Sigmoid colon (tissue), 7 donors: ENCODE measurements around the gene DUSP9. TPM values are rescaled to one million over a fixed set of nuclear protein-coding genes. Genes with fewer than 3 reads are reported as not detected.
"Not testable (repeated sequence)": the region's sequence is repeated elsewhere in the genome, so short reads cannot be mapped to it uniquely, and the experiment has no call there.

Source experiments
- DNase-seq: peaks from one replicate; pipeline ENCODE4 v3.0.0-alpha.2; 2019
- H3K27ac ChIP-seq, 4 donors: fragments of 200-600 bp; sonication (generic); one replicate each; pipeline ENCODE4 v1.5.1; 2016 to 2019; ENCODE audit warnings: mild to moderate bottlenecking in 1 of 4
- H3K27me3 ChIP-seq, 3 donors: fragments of 200-600 bp; sonication (generic); one replicate each; pipeline ENCODE4 v1.5.1; 2019; ENCODE audit warnings: mild to moderate bottlenecking in 1 of 3
- H3K36me3 ChIP-seq, 4 donors: fragments of 200-600 bp; sonication (generic); one replicate each; pipeline ENCODE4 v1.5.1; 2016 to 2019
- H3K4me1 ChIP-seq, 4 donors: fragments of 200-600 bp; sonication (generic); one replicate each; pipeline ENCODE4 v1.5.1; 2017 to 2019
- H3K4me3 ChIP-seq, 4 donors: fragments of 200-600 bp; sonication (generic); one replicate each; pipeline ENCODE4 v1.5.1; 2017 to 2019; ENCODE audit warnings: mild to moderate bottlenecking in 2 of 4, moderate library complexity in 1 of 4
- H3K9me3 ChIP-seq, 4 donors: fragments of 200-600 bp in 3 of 4; sonication (generic) in 3 of 4; one replicate each; pipeline versions ENCODE4 v1.5.1 to v1.6.1; 2013 to 2019
- CTCF ChIP-seq, 4 experiments: fragments of 450-650 bp in 3 of 4; fragments of 200-600 bp in 1 of 4; IDR thresholded peaks; one replicate each; pipeline ENCODE4 v1.5.1; 2016 to 2019; ENCODE audit warnings: antibody characterized with exemption in 4 of 4, mild to moderate bottlenecking in 3 of 4, moderate library complexity in 2 of 4
- EP300 ChIP-seq, 4 donors: sonication (generic); formaldehyde crosslinking; IDR thresholded peaks; one replicate each; pipeline ENCODE4 v1.6.1; 2017; ENCODE audit warnings: antibody characterized with exemption in 4 of 4
- POLR2A ChIP-seq, 2 donors: fragments of 450-650 bp; IDR thresholded peaks; one replicate each; pipeline ENCODE4 v1.6.1; 2016; ENCODE audit warnings: antibody characterized with exemption in 2 of 2, mild to moderate bottlenecking in 2 of 2, moderate library complexity in 2 of 2
- POLR2AphosphoS5 ChIP-seq, 4 donors: sonication (generic); formaldehyde crosslinking; IDR thresholded peaks; one replicate each; pipeline ENCODE4 v1.6.1; 2017; ENCODE audit warnings: antibody characterized with exemption in 4 of 4
- WGBS, 2 donors: extraction: QIAGEN DNeasy Blood & Tissue Kit; methylation state at CpG; one replicate each; pipeline ENCODE4 v1.1.7; 2013; 5-methylcytosine and 5-hydroxymethylcytosine counted together
- intact Hi-C: fragments of 100-400 bp; cut with DNase I; formaldehyde crosslinking; loops from one replicate; pipeline ENCODE4 v1.15.1; 2023
- polyA plus RNA-seq, 3 donors: library from polyadenylated mRNA; stranded (reverse); fragments of 200-250 nt; gene quantifications; one replicate each; pipeline ENCODE4 v1.2.3, GENCODE V29; 2013
- total RNA-seq, 4 donors: library from RNA; depleted of rRNA; stranded (reverse); fragments of >200 nt; gene quantifications; one replicate each; pipeline ENCODE4 v1.1.0, GENCODE V29; 2016
- donor health status: healthy with polysubstance abuse.
- donor health status: Bipolar disorder and iron deficiency.
- donor health status: healthy.

Gene DUSP9
- total and polyA plus RNA-seq, 7 donors, result 0.06 TPM; not detected in 6

GRCh38 chrX:153600921-153601320, 46.1 kb upstream of the DUSP9 start:
- intact Hi-C loops, result loop anchor here (5.0 kb wide), 1 partner anchor 44 kb away; no protein-coding TSS in a partner anchor
- H3K4me1 ChIP-seq, result peaks cover 0 to 22% (median 14%) of the 10 kb centered on the region in 4 donors
- no peak for DNase-seq
- no peaks in the 10 kb centered on the region for H3K36me3 ChIP-seq
- no peak overlapping the region for H3K27ac ChIP-seq
- no peak for TF ChIP-seq CTCF (IDR thresholded peaks at IDR 0.05)
- no peak for TF ChIP-seq POLR2AphosphoS5 (IDR thresholded peaks at IDR 0.05)
- no peak for TF ChIP-seq POLR2A (IDR thresholded peaks at IDR 0.05)
- TF ChIP-seq EP300 (IDR thresholded peaks at IDR 0.05), result no peak
- 60 to 80% methylated on average over 7 of the region's 7 CpGs for WGBS, 2 donors
- H3K4me3 ChIP-seq, result no peak overlapping the region
- no peaks in the 10 kb centered on the region for H3K27me3 ChIP-seq
- no peaks in the 10 kb centered on the region for H3K9me3 ChIP-seq

GRCh38 chrX:153601511-153602110, 45.4 kb upstream of the DUSP9 start:
- H3K4me1 ChIP-seq, result peaks cover 0 to 22% (median 14%) of the 10 kb centered on the region in 4 donors
- no peaks in the 10 kb centered on the region for H3K36me3 ChIP-seq
- no peak for DNase-seq
- no peak overlapping the region for H3K27ac ChIP-seq
- no peaks in the 10 kb centered on the region for H3K27me3 ChIP-seq
- TF ChIP-seq EP300 (IDR thresholded peaks at IDR 0.05), result no peak
- H3K9me3 ChIP-seq, result no peaks in the 10 kb centered on the region
- intact Hi-C loops, result loop anchor here (5.0 kb wide), 1 partner anchor 44 kb away; no protein-coding TSS in a partner anchor
- no peak overlapping the region for H3K4me3 ChIP-seq
- WGBS, 2 donors, result 93 to 96% methylated on average over 12 of the region's 12 CpGs

- Histone ChIP-seq H3K4me1 (peaks cover 0 to 21% (median 14%) of the 10 kb centered on the region in 4 donors), H3K4me3 (no peak overlapping the region), H3K9me3 (no peaks in the 10 kb centered on the region), H3K27ac (no peak overlapping the region), H3K36me3 (no peaks in the 10 kb centered on the region), H3K27me3 (no peaks in the 10 kb centered on the region)
- WGBS, 2 donors, result 95 to 96% methylated on average over 3 of the region's 3 CpGs
- no peak for TF ChIP-seq CTCF (IDR thresholded peaks at IDR 0.05)
- TF ChIP-seq POLR2A (IDR thresholded peaks at IDR 0.05), result no peak
- TF ChIP-seq POLR2AphosphoS5 (IDR thresholded peaks at IDR 0.05), result no peak
- TF ChIP-seq EP300 (IDR thresholded peaks at IDR 0.05), result no peak
- no peak for DNase-seq
- intact Hi-C loops, result loop anchor here (5.0 kb wide), 1 partner anchor 45 kb away; no protein-coding TSS in a partner anchor
Measured at GRCh38 chrX:153602601-153603000, 44.4 kb upstream of the DUSP9 start.

GRCh38 chrX:153603131-153603656, 43.8 kb upstream of the DUSP9 start:
- intact Hi-C loops, result loop anchor here (5.0 kb wide), 1 partner anchor 46 kb away; no protein-coding TSS in a partner anchor
- Histone ChIP-seq H3K27ac (no peak overlapping the region), H3K36me3 (no peaks in the 10 kb centered on the region), H3K9me3 (no peaks in the 10 kb centered on the region), H3K27me3 (no peaks in the 10 kb centered on the region), H3K4me3 (no peak overlapping the region), H3K4me1 (peaks cover 0 to 15% (median 11%) of the 10 kb centered on the region in 4 donors)
- DNase-seq, result no peak
- 94 to 95% methylated on average over 17 of the region's 17 CpGs for WGBS, 2 donors
- no peak for TF ChIP-seq CTCF (IDR thresholded peaks at IDR 0.05)
- TF ChIP-seq POLR2AphosphoS5 (IDR thresholded peaks at IDR 0.05), result no peak
- TF ChIP-seq EP300 (IDR thresholded peaks at IDR 0.05), result no peak
- TF ChIP-seq POLR2A (IDR thresholded peaks at IDR 0.05), result no peak

GRCh38 chrX:153604666-153605380, 42.2 kb upstream of the DUSP9 start:
- not testable (repeated sequence) for H3K36me3 ChIP-seq, H3K4me3 ChIP-seq, DNase-seq, H3K27me3 ChIP-seq, H3K27ac ChIP-seq, H3K9me3 ChIP-seq
- 88 to 93% methylated on average over 18 of the region's 18 CpGs for WGBS, 2 donors
- intact Hi-C loops, result loop anchor here (5.0 kb wide), 1 partner anchor 48 kb away; no protein-coding TSS in a partner anchor
- H3K4me1 ChIP-seq, result peaks cover 0 to 16% (median 11%) of the 10 kb centered on the region in 4 donors
